Measurements from ENCODE around the gene ST14.

ST14 gene

GRCh38 chr11:130159139-130159538 lies 443 bp upstream of the ST14 start:
- H3K4me3 ChIP-seq (replicated peaks; ENCODE audit: insufficient read depth, low read length): no peak overlapping the region
- TF ChIP-seq GABPA (IDR thresholded peaks at IDR 0.05; ENCODE audit: low read depth) (no peak), SPI1 (IDR thresholded peaks at IDR 0.05; ENCODE audit: borderline replicate concordance, low read depth) (no peak), REST (IDR thresholded peaks at IDR 0.05; ENCODE audit: insufficient replicate concordance, low read depth) (no peak), POLR2AphosphoS5 (IDR thresholded peaks at IDR 0.05; ENCODE audit: low read depth) (no peak)
- TF ChIP-seq, protein P1, sequence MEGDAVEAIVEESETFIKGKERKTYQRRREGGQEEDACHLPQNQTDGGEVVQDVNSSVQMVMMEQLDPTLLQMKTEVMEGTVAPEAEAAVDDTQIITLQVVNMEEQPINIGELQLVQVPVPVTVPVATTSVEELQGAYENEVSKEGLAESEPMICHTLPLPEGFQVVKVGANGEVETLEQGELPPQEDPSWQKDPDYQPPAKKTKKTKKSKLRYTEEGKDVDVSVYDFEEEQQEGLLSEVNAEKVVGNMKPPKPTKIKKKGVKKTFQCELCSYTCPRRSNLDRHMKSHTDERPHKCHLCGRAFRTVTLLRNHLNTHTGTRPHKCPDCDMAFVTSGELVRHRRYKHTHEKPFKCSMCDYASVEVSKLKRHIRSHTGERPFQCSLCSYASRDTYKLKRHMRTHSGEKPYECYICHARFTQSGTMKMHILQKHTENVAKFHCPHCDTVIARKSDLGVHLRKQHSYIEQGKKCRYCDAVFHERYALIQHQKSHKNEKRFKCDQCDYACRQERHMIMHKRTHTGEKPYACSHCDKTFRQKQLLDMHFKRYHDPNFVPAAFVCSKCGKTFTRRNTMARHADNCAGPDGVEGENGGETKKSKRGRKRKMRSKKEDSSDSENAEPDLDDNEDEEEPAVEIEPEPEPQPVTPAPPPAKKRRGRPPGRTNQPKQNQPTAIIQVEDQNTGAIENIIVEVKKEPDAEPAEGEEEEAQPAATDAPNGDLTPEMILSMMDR (IDR thresholded peaks at IDR 0.05; ENCODE audit: insufficient read depth, low read length): no peak
- H3K27me3 ChIP-seq (ENCODE audit: insufficient read depth, poor library complexity, severe bottlenecking): peaks cover 20% of the 10 kb centered on the region
- no peak overlapping the region for H3K27ac ChIP-seq (replicated peaks)
- no peak for DNase-seq (ENCODE audit: low read depth in 1 of 2, low spot score in 1 of 2)

DNA sequence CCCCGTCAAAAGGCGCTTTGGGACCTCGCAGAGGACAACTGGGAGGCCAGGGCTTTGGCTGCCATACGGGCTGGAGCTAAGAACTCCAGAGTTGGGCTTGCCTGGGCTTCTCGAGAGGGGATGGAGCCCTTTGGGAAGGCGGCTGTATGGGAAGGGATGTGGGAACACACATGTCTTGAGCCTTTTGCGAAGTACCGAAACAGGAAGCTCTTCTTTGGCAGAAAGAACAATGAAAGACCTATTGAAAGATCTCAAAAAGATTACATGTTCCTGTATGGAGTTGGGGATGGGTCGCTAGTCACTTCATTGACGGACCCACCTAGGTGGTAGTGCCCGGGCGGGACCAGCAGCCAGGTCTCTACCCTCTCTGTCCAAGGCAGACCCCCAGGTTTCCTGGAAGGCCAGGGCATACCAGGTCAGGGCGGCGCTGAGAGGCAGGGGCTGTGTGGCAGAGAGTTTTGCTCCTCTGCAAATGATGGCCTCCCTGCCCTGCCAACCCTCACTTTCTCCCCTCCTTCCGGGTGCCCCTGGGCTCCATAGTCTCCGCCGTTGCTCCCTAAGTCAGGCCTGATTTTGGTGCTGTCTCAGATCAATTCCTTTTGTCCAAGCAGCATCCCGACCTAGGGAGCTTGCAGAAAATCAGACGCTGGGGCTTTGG lies 1.0 kb downstream of the ST14 start:
- TF ChIP-seq, protein P1 (IDR thresholded peaks at IDR 0.05; ENCODE audit: insufficient read depth, low read length): no peak
- TF ChIP-seq REST (IDR thresholded peaks at IDR 0.05; ENCODE audit: insufficient replicate concordance, low read depth) (no peak), POLR2AphosphoS5 (IDR thresholded peaks at IDR 0.05; ENCODE audit: low read depth) (no peak), SPI1 (IDR thresholded peaks at IDR 0.05; ENCODE audit: borderline replicate concordance, low read depth) (no peak), GABPA (IDR thresholded peaks at IDR 0.05; ENCODE audit: low read depth) (no peak)
- DNase-seq (ENCODE audit: low read depth in 1 of 2, low spot score in 1 of 2): no peak
- Histone ChIP-seq H3K27ac (replicated peaks) (no peak overlapping the region), H3K27me3 (ENCODE audit: insufficient read depth, poor library complexity, severe bottlenecking) (peaks cover 20% of the 10 kb centered on the region), H3K4me3 (replicated peaks; ENCODE audit: insufficient read depth, low read length) (peak overlapping the region; percentile 46)

GRCh38 chr11:130161441-130162145 lies 2.0 kb downstream of the ST14 start:
- Histone ChIP-seq H3K27ac (replicated peaks) (no peak overlapping the region), H3K4me3 (replicated peaks; ENCODE audit: insufficient read depth, low read length) (no peak overlapping the region), H3K27me3 (ENCODE audit: insufficient read depth, poor library complexity, severe bottlenecking) (peaks cover 20% of the 10 kb centered on the region)
- no peak for DNase-seq (ENCODE audit: low read depth in 1 of 2, low spot score in 1 of 2)
- TF ChIP-seq, protein P1 (IDR thresholded peaks at IDR 0.05; ENCODE audit: insufficient read depth, low read length): no peak
- TF ChIP-seq REST (IDR thresholded peaks at IDR 0.05; ENCODE audit: insufficient replicate concordance, low read depth) (no peak), GABPA (IDR thresholded peaks at IDR 0.05; ENCODE audit: low read depth) (no peak), SPI1 (IDR thresholded peaks at IDR 0.05; ENCODE audit: borderline replicate concordance, low read depth) (no peak), POLR2AphosphoS5 (IDR thresholded peaks at IDR 0.05; ENCODE audit: low read depth) (no peak)
